DMS153 treated with DMSO at 0.1 percent for 48 hours (cell line): ENCODE measurements around the gene DICER1.
"Not testable (repeated sequence)": the region's sequence is repeated elsewhere in the genome, so short reads cannot be mapped to it uniquely, and the experiment has no call there.

Source experiments
- DNase-seq: peaks from one replicate; lab custom pipeline; 2025; ENCODE audit not compliant: unreplicated experiment; lab: John Stamatoyannopoulos, UW

DICER1 gene

DNA sequence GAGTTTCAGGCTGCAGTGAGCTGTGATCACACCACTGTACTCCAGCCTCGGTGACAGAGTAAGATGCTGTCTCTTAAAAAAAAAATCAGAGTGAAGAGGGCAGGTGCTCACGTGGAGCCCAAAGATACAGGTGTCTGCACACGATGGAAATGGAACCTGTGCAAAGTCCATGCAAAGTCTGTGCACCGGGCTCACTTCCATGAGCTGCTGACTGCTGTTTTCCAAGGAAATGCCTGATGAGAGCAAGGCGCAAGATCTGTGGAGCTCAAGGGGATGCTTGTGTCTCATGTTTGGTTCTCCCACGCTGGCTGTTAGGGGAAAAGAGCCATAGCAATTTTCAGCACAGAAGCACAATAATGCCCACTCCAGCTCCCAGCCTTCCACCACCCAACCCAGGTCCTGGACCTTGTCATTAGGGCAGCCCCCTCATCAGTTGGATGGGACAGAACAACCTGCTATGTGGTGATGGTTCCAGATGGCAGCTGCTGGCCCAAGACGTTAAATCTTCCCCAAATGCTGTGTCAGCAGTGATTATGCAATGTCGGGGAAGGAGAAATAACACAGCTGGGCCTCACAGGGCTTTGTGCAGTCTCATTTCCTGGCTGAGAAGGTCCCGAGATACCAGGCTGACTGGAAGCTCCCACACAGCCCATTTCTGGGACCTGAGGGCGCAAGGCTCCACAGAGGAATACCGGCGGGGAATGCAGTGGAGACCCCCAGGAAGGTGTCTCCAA lies 27.9 kb upstream of the DICER1 start:
- DNase-seq: no peak

DNA sequence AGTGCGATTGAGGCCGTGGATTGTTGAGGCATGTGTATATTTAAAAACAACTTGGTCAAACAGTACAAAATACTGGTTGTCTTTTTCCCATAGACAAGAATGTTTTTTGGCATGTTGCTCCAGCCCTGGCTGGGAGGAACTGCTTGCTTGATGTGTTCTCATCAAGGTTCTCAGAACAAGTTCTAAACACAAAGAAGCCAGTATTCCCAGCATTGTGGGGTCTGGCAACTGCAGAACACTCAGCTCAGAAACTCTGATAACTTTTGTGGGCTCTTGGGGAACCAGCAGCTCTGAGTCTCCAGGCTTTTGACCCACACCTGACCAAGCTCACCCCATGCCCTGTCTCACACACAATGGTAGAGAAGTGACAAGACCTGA lies 27.1 kb upstream of the DICER1 start:
- DNase-seq: no peak

DNA sequence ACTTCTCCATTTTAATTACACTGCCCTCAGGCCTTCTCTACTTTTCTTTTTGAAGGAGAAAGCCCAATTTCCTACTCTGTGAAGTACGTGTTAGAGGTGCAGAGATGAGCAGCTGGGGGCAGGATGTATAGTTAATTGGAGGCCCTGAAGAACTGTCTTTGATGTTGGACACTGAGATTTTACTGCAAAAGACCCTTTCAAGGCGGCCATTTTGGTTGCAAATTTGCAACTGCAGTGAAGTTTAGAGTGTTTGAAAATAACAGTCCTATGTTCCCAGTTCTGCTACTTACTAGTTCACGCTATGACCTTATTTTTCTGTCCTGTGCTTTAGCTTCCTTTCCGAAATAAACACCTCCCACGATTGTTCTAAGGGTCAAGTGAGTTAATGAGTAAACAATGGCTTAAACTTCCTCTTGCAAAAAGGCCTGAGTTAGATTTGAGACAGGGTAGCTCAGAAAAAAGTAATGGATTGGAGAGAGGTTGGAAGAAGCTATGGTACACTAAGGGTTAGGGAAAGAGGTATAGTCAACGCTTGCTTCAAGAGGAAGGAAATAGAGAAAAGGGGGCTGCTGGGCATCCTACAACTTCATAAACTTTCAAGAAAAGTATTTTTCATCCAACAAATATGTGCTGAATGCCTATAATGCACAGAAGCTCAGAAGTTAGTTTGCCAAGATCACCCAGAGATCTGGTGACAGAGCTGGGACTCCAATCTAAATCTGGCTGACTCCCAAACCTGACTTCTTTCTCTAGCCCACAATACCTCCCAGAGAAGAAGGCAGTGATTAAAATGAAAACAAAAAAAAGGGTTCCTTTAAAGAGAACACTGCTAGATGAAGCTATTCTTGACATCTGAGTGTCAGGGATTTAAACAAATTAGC lies 26.4 kb upstream of the DICER1 start:
- DNase-seq: no peak

DNA sequence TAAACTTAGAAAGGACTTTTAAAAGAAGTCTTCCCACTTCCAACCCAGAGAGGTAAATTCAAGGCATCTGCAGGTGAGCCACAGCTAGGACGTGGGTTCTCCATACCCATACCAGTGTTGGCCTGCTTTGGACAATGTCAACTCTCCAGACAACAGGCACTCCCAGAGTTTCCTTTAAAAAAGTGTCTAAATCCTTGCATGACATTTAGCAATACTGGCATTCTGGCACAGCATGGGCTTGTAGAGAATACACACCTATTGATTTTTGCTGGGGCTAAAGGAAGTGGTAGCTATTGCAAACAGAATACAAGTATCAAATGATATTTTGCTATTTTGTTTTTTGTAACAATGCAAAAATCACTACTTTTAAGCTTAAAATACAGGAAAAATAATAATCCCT lies 25.8 kb upstream of the DICER1 start:
- DNase-seq: no peak

DNA sequence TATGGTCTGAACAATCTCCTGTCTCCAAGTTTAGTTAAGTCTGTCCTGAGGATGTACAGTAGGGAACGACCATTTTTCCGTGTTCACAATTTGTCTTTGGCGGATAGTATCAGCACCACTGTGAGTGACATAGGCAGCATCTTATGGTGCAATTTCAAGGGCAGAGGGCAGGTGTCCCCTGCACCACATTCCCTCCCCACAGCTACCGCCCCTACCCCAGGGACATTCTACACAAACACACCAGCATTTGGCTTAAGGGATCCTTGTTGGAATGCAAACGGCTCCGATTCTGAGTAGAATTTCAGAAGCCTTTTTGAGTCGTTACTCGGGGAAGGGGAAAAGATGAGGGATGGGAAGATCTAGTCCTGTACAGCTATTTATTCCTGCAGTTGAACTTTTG lies 25.1 kb upstream of the DICER1 start:
- no peak for DNase-seq

DNA sequence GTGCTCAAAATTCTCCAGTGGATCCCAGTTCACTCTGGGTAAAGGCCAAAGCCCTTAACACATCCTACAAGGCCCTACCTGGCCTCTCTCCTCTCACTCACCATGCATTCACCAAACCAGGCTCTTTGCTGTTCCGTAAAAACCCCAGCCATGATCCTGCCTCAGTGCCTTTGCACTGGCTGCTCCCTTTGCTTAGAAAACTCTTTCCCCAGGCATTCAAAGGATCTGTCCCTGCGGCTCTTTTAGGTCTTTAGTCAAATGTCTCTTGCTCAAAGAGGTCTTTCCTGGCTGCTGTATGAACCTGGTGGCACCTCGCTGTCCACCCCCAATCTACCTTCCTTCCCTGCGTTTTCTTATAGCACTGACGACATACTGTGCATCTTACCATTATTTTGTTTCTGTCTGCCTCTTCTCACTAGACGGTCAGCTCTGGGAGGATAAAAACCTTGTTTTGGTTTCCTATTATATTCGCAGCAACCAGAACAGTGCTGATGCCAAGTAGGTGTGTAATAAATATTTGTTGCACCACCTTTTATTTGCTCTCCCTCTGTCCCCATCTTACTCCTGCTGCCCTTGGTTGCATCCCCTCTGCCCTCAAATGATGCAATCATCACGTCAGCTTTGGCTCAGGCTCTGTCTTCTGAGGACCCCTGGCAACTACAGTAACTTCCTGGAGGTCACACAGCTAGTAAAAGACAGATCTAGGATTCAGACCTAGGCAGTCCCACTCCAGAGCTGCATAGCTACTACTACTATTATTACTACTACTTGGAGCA lies 23.8 kb upstream of the DICER1 start:
- no peak for DNase-seq

DNA sequence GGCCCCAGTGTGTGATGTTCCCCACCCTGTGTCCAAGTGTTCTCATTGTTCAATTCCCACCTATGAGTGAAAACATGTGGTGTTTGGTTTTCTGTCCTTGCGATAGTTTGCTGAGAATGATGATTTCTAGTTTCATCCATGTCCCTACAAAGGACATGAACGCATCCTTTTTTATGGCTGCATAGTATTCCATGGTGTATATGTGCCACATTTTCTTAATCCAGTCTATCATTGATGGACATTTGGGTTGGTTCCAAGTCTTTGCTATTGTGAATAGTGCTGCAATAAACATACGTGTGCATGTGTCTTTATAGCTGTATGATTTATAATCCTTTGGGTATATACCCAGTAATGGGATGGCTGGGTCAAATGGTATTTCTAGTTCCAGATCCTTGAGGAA lies 18.3 kb upstream of the DICER1 start:
- not testable (repeated sequence) for DNase-seq

DNA sequence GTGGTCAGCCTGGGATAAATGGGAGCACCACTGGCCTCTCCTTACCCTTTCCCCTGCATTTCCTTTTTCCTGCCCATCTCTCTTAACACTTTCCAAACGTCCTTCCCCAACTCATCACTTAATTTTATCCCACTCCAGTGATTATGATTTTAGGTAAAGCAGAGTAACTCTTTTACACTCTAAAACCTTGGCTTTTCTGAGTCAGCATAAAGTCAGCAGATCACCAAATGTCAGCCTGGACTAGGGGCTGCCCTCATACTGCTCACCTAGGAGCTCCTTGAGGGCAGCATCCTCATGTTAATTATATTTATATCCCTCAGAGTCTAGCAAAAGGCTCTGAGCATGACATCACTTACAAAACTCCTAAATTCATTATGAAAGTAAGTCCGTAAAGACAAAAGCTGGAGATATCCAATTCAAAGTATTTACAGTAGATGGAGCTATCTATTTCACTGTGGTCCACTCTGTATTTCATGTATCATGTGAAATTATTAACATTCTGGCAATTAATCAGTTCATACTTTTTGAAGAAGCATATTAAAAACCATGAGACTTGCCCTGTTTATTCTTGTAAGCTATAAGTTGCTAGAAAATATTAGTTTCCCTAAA lies 17.0 kb upstream of the DICER1 start:
- DNase-seq: no peak

DNA sequence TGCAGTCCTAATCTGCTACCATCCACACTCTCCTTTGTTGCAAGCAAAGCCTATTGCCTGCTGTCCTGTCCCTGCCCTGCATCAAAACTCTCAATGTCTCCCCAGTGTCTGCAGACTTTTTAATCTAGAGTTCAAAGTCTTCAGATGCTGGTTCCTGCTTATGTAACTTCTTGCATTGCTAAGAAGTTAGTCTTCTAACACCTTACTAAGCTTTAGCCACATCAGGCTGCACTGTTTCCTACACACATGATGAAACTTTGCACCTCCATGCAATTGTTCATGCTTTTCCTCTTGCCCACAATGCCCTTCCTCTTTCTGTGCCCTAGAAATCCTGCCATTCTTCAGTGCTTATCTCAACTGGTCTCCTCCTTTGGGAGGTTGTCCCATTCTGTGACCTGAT lies 16.2 kb upstream of the DICER1 start:
- no peak for DNase-seq

DNA sequence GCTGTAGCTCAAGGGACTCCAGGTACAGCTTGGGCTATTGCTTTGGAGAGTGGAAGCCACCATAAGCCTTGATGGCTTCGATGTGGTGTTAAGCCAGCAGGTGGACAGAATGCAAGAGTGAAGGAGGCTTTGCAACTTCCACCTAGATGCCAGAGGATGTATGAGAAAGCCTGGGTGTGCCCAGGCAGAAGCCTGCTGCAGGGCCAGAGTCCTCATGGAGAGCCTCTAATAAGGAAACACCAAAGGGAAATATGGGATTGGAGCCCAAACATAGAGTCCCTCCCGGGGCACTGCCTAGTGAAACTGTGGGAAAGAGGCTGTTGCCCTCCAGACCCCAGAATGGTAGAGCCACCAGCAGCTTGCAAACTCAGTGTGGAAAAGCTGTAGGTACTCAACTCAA lies 9.8 kb upstream of the DICER1 start:
- DNase-seq: no peak

DNA sequence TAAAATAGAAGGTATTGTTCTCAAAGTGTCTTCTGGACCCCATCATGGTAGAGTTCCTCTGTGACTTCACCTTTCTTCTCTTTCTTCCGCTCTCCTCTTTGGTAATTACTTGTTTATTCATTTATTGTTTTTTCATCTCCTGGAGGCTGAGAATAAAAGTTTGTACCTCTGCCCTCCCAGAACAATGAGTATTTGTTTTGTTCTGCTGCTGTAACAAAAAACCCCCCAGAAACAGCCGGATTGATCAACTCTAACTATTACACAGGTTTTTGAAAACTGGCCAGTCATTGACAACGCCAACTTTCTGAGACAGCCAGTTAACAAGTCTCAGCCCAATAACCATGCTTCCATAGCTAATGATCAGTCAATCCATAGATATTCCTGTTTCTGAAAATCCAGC lies 8.2 kb upstream of the DICER1 start:
- DNase-seq: no peak

DNA sequence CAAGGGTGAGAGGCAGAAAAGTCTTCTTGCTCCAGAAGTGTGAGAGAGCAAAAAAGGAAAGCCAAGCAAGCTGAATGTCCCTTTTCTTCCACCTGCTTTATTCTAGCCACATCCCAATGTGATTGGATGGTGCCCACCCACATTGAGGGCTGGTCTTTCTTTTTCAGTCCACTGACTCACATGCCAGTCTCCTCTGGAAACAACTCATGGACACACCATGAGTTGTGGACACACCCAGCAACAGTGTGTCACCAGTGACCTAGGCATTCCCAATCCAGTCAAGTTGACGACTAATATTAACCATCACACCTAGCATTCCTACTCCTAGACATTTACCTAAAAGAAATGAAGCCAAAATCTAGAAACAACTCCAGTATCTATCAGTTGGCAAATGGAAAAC lies 7.2 kb upstream of the DICER1 start:
- DNase-seq: no peak

DNA sequence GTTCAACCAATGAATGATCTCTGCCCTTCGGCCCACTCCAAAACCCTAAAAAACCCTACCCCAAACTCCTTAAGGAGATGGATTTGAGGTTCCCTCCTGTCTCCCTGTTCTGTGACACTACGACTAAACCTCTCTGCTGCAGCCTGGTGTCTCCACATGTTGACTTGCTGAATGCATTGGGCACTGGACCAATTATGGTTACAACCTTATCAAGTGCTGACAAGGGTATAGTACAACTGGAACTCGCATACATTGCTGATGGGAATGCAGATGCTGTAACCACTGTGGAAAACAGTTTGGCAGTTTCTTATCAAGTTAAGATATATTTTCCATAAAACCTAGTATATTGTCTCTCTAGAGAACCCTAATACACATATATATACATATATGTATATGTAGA lies 6.3 kb upstream of the DICER1 start:
- no peak for DNase-seq

DNA sequence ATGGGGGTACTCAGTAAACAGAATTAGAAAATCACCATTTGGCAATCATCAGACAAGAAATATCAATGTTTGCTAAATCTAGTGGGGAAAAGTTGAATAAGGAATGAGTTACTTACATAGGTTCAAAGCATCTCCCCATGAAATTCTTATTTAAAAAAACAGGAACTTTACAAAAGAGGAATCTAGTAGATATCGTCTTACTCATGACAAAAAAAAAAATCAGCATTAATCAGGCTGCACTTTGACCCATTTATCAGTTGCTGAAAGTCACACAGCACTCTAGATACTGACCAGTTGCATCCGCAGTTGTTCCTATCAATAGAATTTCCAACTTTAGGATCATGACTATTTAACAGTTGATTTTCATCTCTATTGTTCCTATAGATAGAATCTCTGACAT lies 5.8 kb upstream of the DICER1 start:
- no peak for DNase-seq

DNA sequence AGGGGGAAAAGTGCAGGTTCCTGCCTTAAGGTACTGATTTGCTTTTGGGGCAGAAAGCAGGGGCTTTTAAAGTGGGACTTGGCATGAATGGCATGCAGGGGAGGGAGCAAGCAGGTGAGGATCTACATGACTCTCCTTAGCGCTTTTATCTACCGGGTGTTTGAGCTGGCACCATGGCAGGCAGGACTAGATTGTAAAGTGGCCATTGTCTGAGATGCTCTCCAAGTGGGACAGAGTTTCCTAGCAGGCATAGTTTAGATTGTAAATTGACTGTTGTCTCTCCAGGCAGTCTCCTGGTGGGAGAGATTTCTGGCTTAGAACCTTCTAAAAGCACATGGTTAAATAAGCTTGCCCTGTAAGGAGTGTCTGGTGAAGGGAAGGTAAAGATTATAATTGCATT lies 5.3 kb upstream of the DICER1 start:
- no peak for DNase-seq

DNA sequence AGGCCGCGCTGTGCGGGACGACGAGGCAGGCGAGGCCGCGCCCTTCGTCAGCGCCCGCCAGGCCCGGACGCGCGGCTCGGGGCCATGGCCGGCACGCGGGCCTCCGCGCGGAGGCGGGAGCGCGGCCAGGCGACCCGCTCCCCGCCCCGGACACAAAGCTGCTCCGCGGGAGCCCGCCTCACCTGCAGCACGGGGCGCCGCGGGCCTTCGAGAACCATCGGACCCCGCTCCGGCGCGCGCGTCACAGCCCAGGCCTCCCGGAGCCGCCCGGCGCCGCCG lies 342 bp downstream of the DICER1 start:
- no peak for DNase-seq

DNA sequence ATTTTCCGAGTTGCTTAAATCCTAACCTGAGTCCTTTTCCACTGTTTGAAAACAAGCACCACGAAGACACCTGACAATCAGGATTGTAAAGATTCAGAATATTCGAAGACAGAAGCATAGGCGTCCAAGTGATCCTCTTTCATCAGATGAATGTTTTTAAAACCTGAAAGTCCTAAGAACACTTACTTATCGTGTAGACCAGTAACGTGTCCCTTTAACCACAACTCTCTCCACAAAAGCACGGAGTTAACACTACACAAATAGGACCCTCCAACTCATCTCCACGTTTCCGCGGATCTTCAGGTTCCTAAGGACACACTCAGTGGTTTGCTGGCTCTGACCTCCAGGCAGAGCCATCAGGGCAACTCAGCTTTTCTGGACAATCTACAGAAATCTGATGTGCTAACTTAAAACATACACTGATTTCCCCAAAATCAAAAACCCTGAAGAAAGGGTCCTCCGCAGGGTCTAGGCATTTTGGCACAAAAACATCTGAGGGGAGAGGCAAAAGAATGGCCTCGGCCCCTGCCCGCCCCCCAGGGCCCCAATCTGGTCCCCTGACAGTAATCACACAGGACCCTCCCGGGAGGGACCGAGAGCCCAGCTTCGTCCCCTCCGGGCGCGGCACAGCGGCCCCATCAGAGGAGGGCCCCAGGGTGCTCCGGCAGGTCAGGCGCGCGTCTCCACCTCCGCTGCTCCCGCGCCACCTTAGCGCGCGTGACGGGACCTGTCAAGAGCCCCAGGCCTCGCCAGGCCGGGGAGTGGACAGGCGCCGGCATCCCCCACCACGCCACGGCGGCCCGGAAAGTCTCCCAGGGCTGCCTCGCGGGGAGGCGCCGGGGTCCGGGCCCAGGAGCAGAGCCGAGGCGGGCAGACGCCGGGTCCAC lies 925 bp downstream of the DICER1 start:
- no peak for DNase-seq

DNA sequence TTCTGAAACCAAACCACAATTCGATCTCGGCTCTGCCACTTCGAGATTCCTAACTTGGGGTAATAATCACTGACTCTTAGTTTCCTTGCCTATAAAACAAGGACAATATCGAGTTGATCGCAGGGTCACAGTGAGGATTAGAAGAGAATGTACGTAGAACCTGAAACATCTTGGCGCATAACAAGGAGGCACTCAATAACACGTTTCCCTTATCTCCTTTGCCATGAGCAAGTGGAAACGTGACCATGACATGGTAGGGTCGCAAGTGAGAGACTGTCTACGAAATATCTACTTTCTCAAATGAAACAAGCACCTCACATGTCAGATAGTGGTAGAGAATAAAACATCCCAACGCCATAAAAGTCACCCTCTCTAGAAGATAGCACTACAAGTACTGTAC lies 2.3 kb downstream of the DICER1 start:
- no peak for DNase-seq

DNA sequence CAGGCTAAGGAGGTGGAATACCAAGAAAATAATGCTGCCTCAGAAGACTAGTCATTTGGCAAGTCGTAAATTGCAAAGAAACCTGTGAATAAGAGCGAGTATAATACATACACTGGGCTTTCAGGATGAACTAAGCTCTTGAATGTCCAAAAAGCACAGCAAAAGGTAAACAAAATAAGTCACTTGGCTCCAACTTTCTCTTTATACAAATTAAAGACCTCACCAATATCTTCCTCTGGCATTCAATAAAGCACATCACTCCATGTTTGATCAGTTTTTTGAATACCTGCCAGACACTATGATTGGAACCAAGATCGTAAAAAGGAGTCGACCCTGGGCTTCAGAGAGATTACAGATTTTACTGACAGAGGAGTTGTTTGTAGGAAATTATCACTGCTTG lies 3.5 kb downstream of the DICER1 start:
- DNase-seq: no peak

DNA sequence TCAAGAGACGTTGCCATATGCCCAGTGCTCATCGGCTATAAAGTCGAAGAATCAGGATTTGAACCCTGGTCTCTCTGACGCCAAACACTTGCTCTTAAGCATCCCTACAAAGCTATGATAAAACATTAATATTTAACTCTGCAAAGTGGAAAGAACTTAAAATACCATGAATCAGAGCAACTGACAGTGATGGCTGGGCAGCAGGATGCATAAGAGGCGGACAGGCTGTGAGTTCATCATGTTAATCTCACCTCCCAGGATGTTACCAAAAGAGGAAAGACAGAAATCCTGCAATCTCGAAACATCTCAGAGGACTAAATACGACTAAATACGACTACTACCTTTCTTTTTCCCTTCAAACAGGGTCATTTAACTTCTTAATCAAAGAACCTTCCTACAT lies 5.8 kb downstream of the DICER1 start:
- DNase-seq: no peak

DNA sequence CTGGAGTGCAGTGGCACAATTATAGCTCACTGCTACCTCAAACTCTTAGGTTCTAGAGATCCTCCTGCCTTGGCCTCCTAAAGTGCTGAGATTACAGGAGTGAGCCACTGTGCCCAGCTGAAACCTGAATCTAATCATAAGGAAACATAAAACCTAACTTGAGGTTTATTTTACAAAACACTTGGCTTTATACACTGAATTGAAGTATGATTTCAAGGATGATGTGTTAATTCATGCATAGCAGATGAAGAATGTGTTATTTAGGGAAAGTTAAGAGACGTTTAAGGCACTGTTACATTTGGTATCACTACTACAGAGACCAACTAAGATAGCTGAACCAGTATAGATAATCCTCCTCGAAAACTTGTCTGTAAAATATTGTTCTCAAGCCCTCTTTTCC lies 6.4 kb downstream of the DICER1 start:
- no peak for DNase-seq
